AG04450 (cell line): ENCODE measurements around the gene SLC2A10. TPM values are rescaled to one million over a fixed set of nuclear protein-coding genes. Genes with fewer than 3 reads are reported as not detected.

Experiments used
- CTCF ChIA-PET: fragments of 300-600, 350-600 bp; formaldehyde crosslinking; extraction: SDS; loops from one replicate; lab custom pipeline; 2022; ENCODE audit warnings: antibody characterized with exemption, inconsistent platforms; lab: Charles Lee
- POLR2A ChIA-PET: fragments of 350-600 bp; formaldehyde crosslinking; extraction: SDS; loops from one replicate; lab custom pipeline; 2021; ENCODE audit warnings: antibody characterized with exemption, inconsistent platforms; lab: Yijun Ruan, JAX
- DNase-seq: peaks from one replicate; pipeline ENCODE4 v3.0.0-alpha.2; 2011; ENCODE audit warnings: low read depth, low spot score
- H3K27ac ChIP-seq: one replicate; pipeline ENCODE4 v1.5.1; 2012; ENCODE audit warnings: low read depth, low read length, control low read depth
- H3K27me3 ChIP-seq: one replicate; pipeline ENCODE4 v1.6.0; 2012; ENCODE audit warnings: low read length; ENCODE audit not compliant: control insufficient read depth, insufficient read depth
- H3K4me3 ChIP-seq: 2 replicates; pipeline ENCODE4 v1.5.1; 2011; ENCODE audit warnings: mild to moderate bottlenecking, low read depth, low read length, control low read depth
- H3K9me3 ChIP-seq: 2 replicates; pipeline ENCODE4 v1.5.1; 2012; ENCODE audit warnings: low read length; ENCODE audit not compliant: control insufficient read depth, insufficient read depth
- CTCF ChIP-seq: IDR thresholded peaks from 2 replicates; pipeline ENCODE4 v1.5.1; 2011; ENCODE audit warnings: low read depth, low read length, control low read depth, inconsistent platforms
- polyA plus RNA-seq: library from polyadenylated mRNA; depleted of rRNA; stranded (reverse); fragments of >200 nt; gene quantifications from 2 replicates; pipeline ENCODE4 v1.2.3, GENCODE V29; 2011

Gene SLC2A10
- polyA plus RNA-seq, 1 experiment = 36.9 TPM

- DNase-seq = no peak
- ChIA-PET POLR2A (no interaction called here), CTCF (interaction anchor here (0.9 kb wide), 1 partner anchor 10 kb away, joined by 5 read pairs; no protein-coding TSS in a partner anchor)
- peak; percentile 85 for TF ChIP-seq CTCF
- no peak overlapping the region for H3K4me3 ChIP-seq
- H3K27me3 ChIP-seq = no peaks in the 10 kb centered on the region
- no peaks in the 10 kb centered on the region for H3K9me3 ChIP-seq
- no peak overlapping the region for H3K27ac ChIP-seq
Observed at GRCh38 chr20:46699651-46700359, 9.6 kb upstream of the SLC2A10 start.

GRCh38 chr20:46700481-46700880 is 9.0 kb upstream of the SLC2A10 start:
- no peak for DNase-seq
- CTCF ChIA-PET = interaction anchor here (0.9 kb wide), 1 partner anchor 10 kb away, joined by 3 read pairs; no protein-coding TSS in a partner anchor

GRCh38 chr20:46701057-46701456 is 8.4 kb upstream of the SLC2A10 start:
- ChIA-PET CTCF (interaction anchor here (0.6 to 0.9 kb wide), 2 partner anchors 11 to 137 kb away, joined by 3 read pairs; no protein-coding TSS in a partner anchor), POLR2A (no interaction called here)
- Histone ChIP-seq H3K27me3 (no peaks in the 10 kb centered on the region), H3K27ac (no peak overlapping the region), H3K4me3 (no peak overlapping the region), H3K9me3 (no peaks in the 10 kb centered on the region)
- no peak for TF ChIP-seq CTCF
- DNase-seq = no peak

More at GRCh38 chr20:46700481-46700880, 9.0 kb upstream of the SLC2A10 start:
- POLR2A ChIA-PET = no interaction called here
- TF ChIP-seq CTCF = no peak
- Histone ChIP-seq H3K27ac (no peak overlapping the region), H3K4me3 (no peak overlapping the region), H3K27me3 (no peaks in the 10 kb centered on the region), H3K9me3 (no peaks in the 10 kb centered on the region)

- POLR2A ChIA-PET = no interaction called here
Observed at GRCh38 chr20:46701556-46701955, 7.9 kb upstream of the SLC2A10 start.

More at GRCh38 chr20:46701556-46701955, 7.9 kb upstream of the SLC2A10 start:
- H3K4me3 ChIP-seq = no peak overlapping the region
- TF ChIP-seq CTCF = no peak
- no peaks in the 10 kb centered on the region for H3K27me3 ChIP-seq
- H3K9me3 ChIP-seq = peaks cover 5% of the 10 kb centered on the region; the same call in 1 of the 2 replicates
- H3K27ac ChIP-seq = no peak overlapping the region
- CTCF ChIA-PET = interaction anchor here (0.6 kb wide), 1 partner anchor 137 kb away, joined by 3 read pairs; no protein-coding TSS in a partner anchor
- no peak for DNase-seq
